Pancreas (tissue), 10 donors: Measurements from ENCODE around the gene PAN2. TPM values are rescaled to one million over a fixed set of nuclear protein-coding genes. Genes with fewer than 3 reads are reported as not detected.

Experiments used
- ATAC-seq, 4 donors: fragments of 200-7000 bp; cut with Tn5 transposase; one replicate each; pipeline versions ENCODE4 v1.8.0 to v1.9.1; 2020; ENCODE audit warnings: mild to moderate bottlenecking in 4 of 4, moderate library complexity in 4 of 4
- DNase-seq, 6 donors: peaks; one replicate each; pipeline ENCODE4 v3.0.0-alpha.2; 2020
- FAIRE-seq: peaks from 2 replicates; lab custom pipeline; 2012; peaks lifted over from hg19 to GRCh38; lab: Jason Lieb, UNC
- H3K27ac ChIP-seq, 4 donors: fragments of 200-600 bp; sonication (generic); 1 replicate in 3 of 4; 2 replicates in 1 of 4; pipeline versions ENCODE4 v1.5.0 to v1.8.0; 2020
- H3K27me3 ChIP-seq, 4 donors: fragments of 200-600 bp; one replicate each; pipeline ENCODE4 v1.8.0; 2021
- H3K36me3 ChIP-seq, 3 donors: fragments of 200-600 bp; sonication (generic) in 1 of 3; one replicate each; pipeline versions ENCODE4 v1.5.0 to v1.8.0; 2020 to 2021
- H3K4me1 ChIP-seq, 3 donors: fragments of 200-600 bp; one replicate each; pipeline ENCODE4 v1.8.0; 2021
- H3K4me3 ChIP-seq, 4 donors: fragments of 200-600 bp; sonication (generic) in 2 of 4; one replicate each; pipeline versions ENCODE4 v1.5.0 to v1.8.0; 2020 to 2021
- H3K9me3 ChIP-seq, 4 donors: fragments of 200-600 bp; one replicate each; pipeline ENCODE4 v1.8.0; 2021
- CTCF ChIP-seq, 4 donors: fragments of 200-600 bp; sonication (generic) in 3 of 4; IDR thresholded peaks; one replicate each; pipeline versions ENCODE4 v1.5.0 to v1.8.0; 2021; ENCODE audit warnings: antibody characterized with exemption in 4 of 4
- WGBS, 2 donors: extraction: QIAGEN DNeasy Blood & Tissue Kit; methylation state at CpG; one replicate each; pipeline ENCODE4 v1.1.7; 2013; 5-methylcytosine and 5-hydroxymethylcytosine counted together
- intact Hi-C, 3 donors: fragments of 100-400 bp; cut with DNase I; formaldehyde crosslinking; loops; one replicate each; pipeline versions ENCODE4 v1.11.1 to v1.14.2; 2022
- polyA plus RNA-seq, 2 donors: library from polyadenylated mRNA; stranded (reverse); fragments of 200-250 nt; gene quantifications; one replicate each; pipeline ENCODE4 v1.2.3, GENCODE V29; 2013
- total RNA-seq, 6 donors: library from RNA; stranded (reverse); fragmentation: NEBNext Ultra II Directional in 4 of 6; extraction: Animal tissue kit (Norgen Biotek cat#: 25700) in 4 of 6; gene quantifications; one replicate each; pipeline versions ENCODE4 v1.2.1 to v1.2.4, GENCODE V29; 2021 to 2023
- donor health status: healthy with polysubstance abuse.
- donor health status: DM: no; HTN: no; CAD: no; lungs with moderate emphysema.
- donor health status: DM: no; HTN: no; CAD: no.
- donor health status: control.
- donor health status: control.
- donor health status: Bipolar disorder and iron deficiency.
- donor health status: DM: yes; HTN: yes; CAD: no.
- donor health status: DM: no; HTN: no; CAD: no.
- donor health status: DM: no; HTN: no; CAD: no.
- donor health status: DM: yes; HTN: yes; CAD: no.

PAN2 gene
- total and polyA plus RNA-seq, 8 donors = 24.3 to 111 (median 49.3) TPM

DNA sequence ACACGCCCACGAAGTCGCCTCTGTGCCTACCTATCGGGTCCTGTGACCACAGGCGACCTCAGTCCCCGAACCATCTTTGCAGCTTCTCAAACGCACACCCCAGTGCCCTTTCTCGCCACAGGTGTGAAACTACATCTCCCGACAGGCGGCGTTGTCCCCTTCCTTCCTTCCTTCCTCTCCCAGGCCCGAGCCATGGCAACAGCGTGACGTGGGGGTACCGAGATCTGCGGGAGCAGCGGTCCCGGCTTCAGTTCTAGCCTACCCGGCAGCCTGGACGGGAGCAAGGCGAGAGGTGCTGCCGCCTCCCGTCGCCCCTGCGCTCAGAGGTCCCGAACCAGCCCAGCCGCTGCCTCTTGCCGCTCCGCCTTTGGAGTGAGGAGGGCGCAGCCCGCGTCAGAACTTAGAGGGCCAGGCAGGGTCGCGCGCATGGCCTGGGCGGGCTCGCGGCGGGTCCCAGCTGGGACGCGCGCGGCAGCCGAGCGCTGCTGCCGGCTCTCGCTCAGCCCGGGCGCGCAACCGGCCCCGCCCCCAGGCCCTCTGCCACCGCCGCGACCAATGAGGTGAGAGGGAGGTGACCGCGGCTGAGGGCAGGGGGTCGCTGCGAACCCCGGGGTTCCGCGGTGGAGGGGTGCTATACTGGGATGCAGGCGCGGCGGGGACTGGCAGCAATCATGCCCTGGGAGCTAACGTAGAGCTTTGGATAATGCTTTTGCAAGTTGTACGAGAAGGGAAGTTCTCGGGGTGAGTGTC, 66.9 kb downstream of the PAN2 start, which contains the start of gene COQ10A:
Gene COQ10A, plus strand, starts transcription at position 250 of the 750 bp plus-strand sequence. Its CDS starts 177 bp downstream, at position 427.
- Histone ChIP-seq H3K27ac (peak within 1 kb of the TSS; percentile 94 to 98 (median 94)), H3K4me1 (no peaks in the 10 kb centered on the region), H3K9me3 (no peaks in the 10 kb centered on the region), H3K36me3 (peaks cover 0 to 7% (median 0%) of the 10 kb centered on the region in 3 donors), H3K27me3 (no peaks in the 10 kb centered on the region), H3K4me3 (peak within 1 kb of the TSS; percentile 74 to 94 (median 81))
- ATAC-seq = peak; percentile 94 to 97 (median 94)
- 0 to 1% methylated on average over 34 to 68 of the region's 68 CpGs for WGBS, 2 donors
- TF ChIP-seq CTCF (IDR thresholded peaks at IDR 0.05) = peak; percentile 32 to 53 (median 52)
- FAIRE-seq = no peak
- peak; percentile 87 to 94 (median 90) for DNase-seq
- intact Hi-C loops = no loop called here

Other genes starting within 250 kb of the PAN2 start
- 10 to 100 TPM; 30.1 to 59.8 (median 42.7) TPM for gene PA2G4, start 229.4 kb downstream of the PAN2 start, total RNA-seq
- 10 to 100 TPM; 38.2 to 43.5 TPM for gene PA2G4, start 229.4 kb downstream of the PAN2 start, polyA plus RNA-seq
- 1,000 to 10,000 TPM; 2,275 to 3,960 (median 2,741) TPM for gene RPL41, start 217.4 kb downstream of the PAN2 start, total RNA-seq
- 1,000 to 10,000 TPM; 1,821 to 3,381 TPM for gene RPL41, start 217.4 kb downstream of the PAN2 start, polyA plus RNA-seq
- gene ZC3H10, start 215.7 kb downstream of the PAN2 start, total RNA-seq = 1 to 10 TPM; 2.6 to 4.1 (median 3.2) TPM
- gene ZC3H10, start 215.7 kb downstream of the PAN2 start, polyA plus RNA-seq = 1 to 10 TPM; 1.9 to 3.0 TPM
- 10 to 100 TPM; 42.8 to 55.1 (median 46.5) TPM for gene ESYT1, start 205.7 kb downstream of the PAN2 start, total RNA-seq
- gene ESYT1, start 205.7 kb downstream of the PAN2 start, polyA plus RNA-seq = 10 to 100 TPM; 22.5 to 40.2 TPM
- gene MYL6B, start 181.4 kb downstream of the PAN2 start, total RNA-seq = 10 to 100 TPM in 5 of 6 donors, 1 to 10 TPM in 1; 6.7 to 18.2 (median 14.7) TPM
- 10 to 100 TPM; 39.3 to 65.9 TPM for gene MYL6B, start 181.4 kb downstream of the PAN2 start, polyA plus RNA-seq
- 100 to 1,000 TPM; 270 to 669 (median 431) TPM for gene MYL6, start 175.6 kb downstream of the PAN2 start, total RNA-seq
- 1,000 to 10,000 TPM in 1 of 2 donors, 100 to 1,000 TPM in 1; 887 to 1,217 TPM for gene MYL6, start 175.6 kb downstream of the PAN2 start, polyA plus RNA-seq
- 10 to 100 TPM; 26.3 to 64.5 (median 38.2) TPM for gene SMARCC2, start 144.5 kb downstream of the PAN2 start, total RNA-seq
- 10 to 100 TPM; 33.1 to 42.2 TPM for gene SMARCC2, start 144.5 kb downstream of the PAN2 start, polyA plus RNA-seq
- gene RNF41, start 112.1 kb downstream of the PAN2 start, total RNA-seq = 10 to 100 TPM; 11.6 to 21.9 (median 16.7) TPM
- 10 to 100 TPM in 1 of 2 donors, 1 to 10 TPM in 1; 6.8 to 16.2 TPM for gene RNF41, start 112.1 kb downstream of the PAN2 start, polyA plus RNA-seq
- 10 to 100 TPM; 14.3 to 23.6 (median 18.3) TPM for gene NABP2, start 109.7 kb downstream of the PAN2 start, total RNA-seq
- gene NABP2, start 109.7 kb downstream of the PAN2 start, polyA plus RNA-seq = 10 to 100 TPM; 14.1 to 17.9 TPM
- 100 to 1,000 TPM; 108 to 289 (median 226) TPM for gene SLC39A5, start 103.9 kb downstream of the PAN2 start, total RNA-seq
- gene SLC39A5, start 103.9 kb downstream of the PAN2 start, polyA plus RNA-seq = 100 to 1,000 TPM; 307 to 615 TPM
- 10 to 100 TPM; 12.1 to 25.1 (median 17.9) TPM for gene ANKRD52, start 75.6 kb downstream of the PAN2 start, total RNA-seq
- gene ANKRD52, start 75.6 kb downstream of the PAN2 start, polyA plus RNA-seq = 10 to 100 TPM in 1 of 2 donors, 1 to 10 TPM in 1; 8.0 to 12.2 TPM
- gene COQ10A, start 67.1 kb downstream of the PAN2 start, total RNA-seq = 10 to 100 TPM in 4 of 6 donors, 1 to 10 TPM in 2; 8.0 to 12.9 (median 11.1) TPM
- 10 to 100 TPM; 23.8 to 36.4 TPM for gene COQ10A, start 67.1 kb downstream of the PAN2 start, polyA plus RNA-seq
- 100 to 1,000 TPM in 2 of 6 donors, 10 to 100 TPM in 4; 80.0 to 120 (median 97.2) TPM for gene CS, start 33.7 kb downstream of the PAN2 start, total RNA-seq
- gene CS, start 33.7 kb downstream of the PAN2 start, polyA plus RNA-seq = 10 to 100 TPM; 32.0 to 45.4 TPM
- gene CNPY2, start 18.0 kb downstream of the PAN2 start, total RNA-seq = 10 to 100 TPM; 45.3 to 94.2 (median 66.3) TPM
- gene CNPY2, start 18.0 kb downstream of the PAN2 start, polyA plus RNA-seq = 100 to 1,000 TPM; 109 to 141 TPM
- 1 to 10 TPM in 2 of 6 donors, under 1 TPM in 3, not detected in 1; 0.20 to 3.7 (median 0.41) TPM for gene IL23A, start 4.9 kb upstream of the PAN2 start, total RNA-seq
- 1 to 10 TPM in 1 of 2 donors, under 1 TPM in 1; 0.38 to 1.3 TPM for gene IL23A, start 4.9 kb upstream of the PAN2 start, polyA plus RNA-seq
- gene STAT2, start 26.1 kb upstream of the PAN2 start, total RNA-seq = 10 to 100 TPM; 25.5 to 88.5 (median 38.4) TPM
- gene STAT2, start 26.1 kb upstream of the PAN2 start, polyA plus RNA-seq = 10 to 100 TPM; 48.4 to 57.3 TPM
- under 1 TPM in 1 of 6 donors, not detected in 5; 0.13 TPM for gene APOF, start 28.9 kb upstream of the PAN2 start, total RNA-seq
- gene APOF, start 28.9 kb upstream of the PAN2 start, polyA plus RNA-seq = under 1 TPM in 1 of 2 donors, not detected in 1; 0.05 TPM
- gene TIMELESS, start 115.4 kb upstream of the PAN2 start, total RNA-seq = 1 to 10 TPM; 3.7 to 5.8 (median 4.5) TPM
- gene TIMELESS, start 115.4 kb upstream of the PAN2 start, polyA plus RNA-seq = 1 to 10 TPM; 5.6 to 7.6 TPM
- gene MIP, start 120.7 kb upstream of the PAN2 start, total RNA-seq = not detected
- not detected for gene MIP, start 120.7 kb upstream of the PAN2 start, polyA plus RNA-seq
- gene SPRYD4, start 134.6 kb upstream of the PAN2 start, total RNA-seq = 1 to 10 TPM; 1.5 to 2.9 (median 1.9) TPM
- 1 to 10 TPM; 2.1 to 2.3 TPM for gene SPRYD4, start 134.6 kb upstream of the PAN2 start, polyA plus RNA-seq
- 10 to 100 TPM; 14.6 to 49.1 (median 31.0) TPM for gene GLS2, start 154.2 kb upstream of the PAN2 start, total RNA-seq
- gene GLS2, start 154.2 kb upstream of the PAN2 start, polyA plus RNA-seq = 10 to 100 TPM; 33.6 to 35.5 TPM
- gene RBMS2, start 187.8 kb upstream of the PAN2 start, total RNA-seq = 10 to 100 TPM in 4 of 6 donors, 1 to 10 TPM in 2; 8.5 to 30.8 (median 12.1) TPM
- 1 to 10 TPM; 5.4 to 6.2 TPM for gene RBMS2, start 187.8 kb upstream of the PAN2 start, polyA plus RNA-seq